NT2/D1 (cell line): ENCODE data around the gene EXOSC1.

Experiments
- YY1 ChIP-seq: IDR thresholded peaks from 2 replicates; pipeline ENCODE4 v1.6.1; 2011; ENCODE audit not compliant: insufficient read length, insufficient read depth
- ZNF274 ChIP-seq: IDR thresholded peaks from 2 replicates; pipeline ENCODE4 v1.6.1; 2011; ENCODE audit warnings: mild to moderate bottlenecking, low read depth, low read length

DNA sequence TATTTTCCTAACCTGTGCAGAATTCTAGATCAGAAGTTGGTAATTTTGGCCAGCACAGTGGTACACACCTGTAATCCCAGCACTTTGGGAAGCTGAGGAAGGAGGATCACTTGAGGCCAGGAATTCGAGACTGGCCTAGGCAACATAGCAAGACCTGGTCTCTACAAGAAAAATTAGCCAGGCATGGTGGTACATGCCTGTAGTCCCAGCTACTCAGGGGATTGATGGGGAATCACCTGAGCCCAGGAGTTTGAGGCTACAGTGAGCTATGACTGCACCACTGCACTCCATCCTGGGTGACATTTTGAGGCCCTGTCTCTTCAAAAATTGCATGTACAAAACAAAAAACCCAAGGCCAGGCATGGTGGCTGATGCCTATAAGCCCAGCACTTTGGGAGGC, 11.2 kb downstream of the EXOSC1 start:
- no peak for TF ChIP-seq YY1
- TF ChIP-seq ZNF274: no peak
